Hematopoietic multipotent progenitor cell treated with erythropoietin and hydrocortisone succinate and interleukin-3 and kit ligand, for 15 days (in vitro differentiated cells): ENCODE measurements around the gene DLG3.
"Not testable (repeated sequence)": the region's sequence is repeated elsewhere in the genome, so short reads cannot be mapped to it uniquely, and the experiment has no call there.

ENCODE experiments used
- DNase-seq: peaks from one replicate; pipeline ENCODE4 v3.0.0-alpha.2; 2015; ENCODE audit warnings: low spot score

Gene DLG3

GRCh38 chrX:70476934-70477733, 32.5 kb downstream of the DLG3 start:
- no peak for DNase-seq

- DNase-seq: no peak
Observed at GRCh38 chrX:70477734-70478075, 33.1 kb downstream of the DLG3 start.

GRCh38 chrX:70478526-70479245, 34.1 kb downstream of the DLG3 start:
- no peak for DNase-seq

- no peak for DNase-seq
Observed at GRCh38 chrX:70479247-70479921, 34.7 kb downstream of the DLG3 start.

GRCh38 chrX:70479922-70480659, 35.5 kb downstream of the DLG3 start:
- DNase-seq: no peak

GRCh38 chrX:70480660-70481018, 36.0 kb downstream of the DLG3 start:
- no peak for DNase-seq

GRCh38 chrX:70481471-70482270, 37.0 kb downstream of the DLG3 start:
- no peak for DNase-seq

GRCh38 chrX:70482300-70482699, 37.7 kb downstream of the DLG3 start:
- DNase-seq: no peak

GRCh38 chrX:70485466-70485865, 40.8 kb downstream of the DLG3 start:
- DNase-seq: no peak

- DNase-seq: no peak
Observed at GRCh38 chrX:70488856-70489255, 44.2 kb downstream of the DLG3 start.

GRCh38 chrX:70494441-70494840, 49.8 kb downstream of the DLG3 start:
- DNase-seq: no peak

GRCh38 chrX:70496491-70496890, 51.9 kb downstream of the DLG3 start:
- no peak for DNase-seq

- no peak for DNase-seq
Observed at GRCh38 chrX:70497026-70497425, 52.4 kb downstream of the DLG3 start.

- no peak for DNase-seq
Observed at GRCh38 chrX:70498129-70498528, 53.5 kb downstream of the DLG3 start.

GRCh38 chrX:70500826-70501225, 56.2 kb downstream of the DLG3 start:
- DNase-seq: no peak

GRCh38 chrX:70504772-70505450, 60.3 kb downstream of the DLG3 start:
- DNase-seq: no peak

- no peak for DNase-seq
Observed at GRCh38 chrX:70505451-70505841, 60.8 kb downstream of the DLG3 start.

GRCh38 chrX:70508296-70508911, 63.8 kb downstream of the DLG3 start:
- no peak for DNase-seq

- no peak for DNase-seq
Observed at GRCh38 chrX:70509078-70509477, 64.4 kb downstream of the DLG3 start.

GRCh38 chrX:70515270-70515669, 70.6 kb downstream of the DLG3 start:
- not testable (repeated sequence) for DNase-seq

- not testable (repeated sequence) for DNase-seq
Observed at GRCh38 chrX:70515692-70516091, 71.1 kb downstream of the DLG3 start.
